Neural progenitor cell (in vitro differentiated cells): ENCODE results near the gene RET. TPM values are rescaled to one million over a fixed set of nuclear protein-coding genes. Genes with fewer than 3 reads are reported as not detected.

ENCODE experiments used
- DNase-seq: peaks from one replicate; pipeline ENCODE4 v3.0.0-alpha.2; 2016; ENCODE audit warnings: low spot score
- H2AFZ ChIP-seq: fragments of 200-600 bp; sonication (generic); replicated peaks from 2 replicates; pipeline ENCODE4 v1.6.1; 2016; ENCODE audit warnings: antibody characterized with exemption
- H3F3A ChIP-seq: fragments of 200-600 bp; sonication (generic); 2 replicates; pipeline ENCODE4 v1.6.1; 2016; ENCODE audit warnings: antibody characterized with exemption, low read depth
- H3K27ac ChIP-seq: fragments of 200-600 bp; sonication (generic); 2 replicates; pipeline ENCODE4 v1.5.1; 2016; ENCODE audit warnings: mild to moderate bottlenecking
- H3K27me3 ChIP-seq: fragments of 200-600 bp; sonication (generic); 2 replicates; pipeline ENCODE4 v1.6.1; 2016; ENCODE audit warnings: mild to moderate bottlenecking, moderate library complexity
- H3K36me3 ChIP-seq: fragments of 200-600 bp; sonication (generic); 2 replicates; pipeline ENCODE4 v1.5.1; 2016
- H3K4me1 ChIP-seq: fragments of 200-600 bp; sonication (generic); 2 replicates; pipeline ENCODE4 v1.6.1; 2016; ENCODE audit warnings: mixed run types
- H3K4me2 ChIP-seq: fragments of 200-600 bp; sonication (generic); 2 replicates; pipeline ENCODE4 v1.6.1; 2016
- H3K4me3 ChIP-seq: fragments of 200-600 bp; sonication (generic); 2 replicates; pipeline ENCODE4 v1.5.1; 2016
- H3K79me2 ChIP-seq: fragments of 200-600 bp; sonication (generic); 2 replicates; pipeline ENCODE4 v1.6.1; 2016; ENCODE audit warnings: low read depth
- H3K9ac ChIP-seq: fragments of 200-600 bp; sonication (generic); 2 replicates; pipeline ENCODE4 v1.6.1; 2016
- H3K9me3 ChIP-seq: fragments of 200-600 bp; sonication (generic); 2 replicates; pipeline ENCODE4 v1.5.1; 2016; ENCODE audit warnings: low read depth
- H4K20me1 ChIP-seq: fragments of 200-600 bp; sonication (generic); 2 replicates; pipeline ENCODE4 v1.6.1; 2016; ENCODE audit warnings: low read depth
- H3K27ac Mint-ChIP-seq: 3 replicates; pipeline ENCODE4 v1.8.0; 2021; ENCODE audit warnings: mixed read lengths
- H3K27me3 Mint-ChIP-seq: 2 replicates; pipeline ENCODE4 v1.8.0; 2022; ENCODE audit warnings: low read depth, mild to moderate bottlenecking, inconsistent platforms, moderate library complexity, mixed read lengths; ENCODE audit not compliant: insufficient read depth
- H3K36me3 Mint-ChIP-seq: 3 replicates; pipeline ENCODE4 v1.8.0; 2021; ENCODE audit warnings: mixed read lengths
- H3K4me1 Mint-ChIP-seq: 3 replicates; pipeline ENCODE4 v1.8.0; 2021; ENCODE audit warnings: mixed read lengths
- H3K4me3 Mint-ChIP-seq: 3 replicates; pipeline ENCODE4 v1.8.0; 2021; ENCODE audit warnings: mild to moderate bottlenecking, moderate library complexity, mixed read lengths
- H3K9me3 Mint-ChIP-seq: 3 replicates; pipeline ENCODE4 v1.8.0; 2020; ENCODE audit warnings: mixed read lengths
- CTCF ChIP-seq: fragments of 200-600 bp; sonication (generic); IDR thresholded peaks from 2 replicates; pipeline ENCODE4 v1.5.1; 2017; ENCODE audit warnings: antibody characterized with exemption, mild to moderate bottlenecking
- EZH2 ChIP-seq: fragments of 200-600 bp; sonication (generic); IDR thresholded peaks from 2 replicates; pipeline ENCODE4 v1.6.1; 2017; ENCODE audit warnings: antibody characterized with exemption, mild to moderate bottlenecking, moderate library complexity
- EZH2phosphoT487 ChIP-seq: fragments of 200-600 bp; sonication (generic); IDR thresholded peaks from 2 replicates; pipeline ENCODE4 v1.6.1; 2017; ENCODE audit warnings: antibody characterized with exemption
- total RNA-seq: library from RNA; depleted of rRNA; stranded (reverse); fragments of >200 nt; gene quantifications from 2 replicates; pipeline ENCODE4 v1.2.3, GENCODE V29; 2015; ENCODE audit warnings: low replicate concordance

The RET gene
- total RNA-seq, 1 donor from 2014 or later = 1.4 TPM

DNA sequence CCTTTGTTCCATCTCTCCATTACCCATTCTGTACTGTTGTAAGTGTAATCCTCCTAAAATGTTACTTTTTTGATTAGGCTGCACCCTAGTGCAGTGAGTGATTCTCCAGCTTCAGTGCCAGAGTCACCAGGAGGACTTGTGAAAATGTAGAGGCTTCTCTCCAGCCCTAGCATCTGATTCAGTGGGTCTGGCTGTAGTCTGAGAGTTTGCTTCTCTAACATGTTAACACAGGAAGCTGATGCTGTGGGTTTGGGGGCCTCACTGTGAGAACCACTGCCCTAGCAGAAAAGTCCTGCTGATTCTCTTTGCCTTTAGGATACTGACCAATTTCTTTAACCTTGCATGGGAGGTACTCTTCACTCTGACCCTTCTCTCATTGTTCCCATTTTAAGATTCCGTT, 85.7 kb downstream of the RET start:
- peaks cover 2% of the 10 kb centered on the region for H3K4me1 Mint-ChIP-seq
- peaks cover 18% of the 10 kb centered on the region for H3K36me3 Mint-ChIP-seq
- Histone ChIP-seq H3F3A (no peaks in the 10 kb centered on the region), H2AFZ (no peak overlapping the region), H3K4me2 (no peak overlapping the region), H3K36me3 (no peaks in the 10 kb centered on the region), H3K79me2 (peaks cover 7% of the 10 kb centered on the region), H3K27me3 (no peaks in the 10 kb centered on the region), H3K4me3 (no peak overlapping the region), H4K20me1 (no peaks in the 10 kb centered on the region), H3K4me1 (no peaks in the 10 kb centered on the region), H3K27ac (no peak overlapping the region), H3K9ac (no peak overlapping the region), H3K9me3 (no peaks in the 10 kb centered on the region)
- no peak overlapping the region for H3K27ac Mint-ChIP-seq
- no peak for DNase-seq
- no peaks in the 10 kb centered on the region for H3K9me3 Mint-ChIP-seq
- H3K4me3 Mint-ChIP-seq = no peak overlapping the region
- TF ChIP-seq EZH2 (no peak), EZH2phosphoT487 (no peak), CTCF (no peak)
- H3K27me3 Mint-ChIP-seq = peaks cover 3% of the 10 kb centered on the region

GRCh38 chr10:43166207-43166879, 89.5 kb downstream of the RET start:
- no peaks in the 10 kb centered on the region for H3K9me3 ChIP-seq
- H3K36me3 Mint-ChIP-seq = peaks cover 24% of the 10 kb centered on the region

GRCh38 chr10:43166880-43167497, 90.1 kb downstream of the RET start:
- Mint-ChIP-seq H3K27me3 (peaks cover 2% of the 10 kb centered on the region), H3K4me3 (no peak overlapping the region), H3K27ac (no peak overlapping the region), H3K4me1 (peaks cover 2% of the 10 kb centered on the region), H3K36me3 (peaks cover 20% of the 10 kb centered on the region), H3K9me3 (no peaks in the 10 kb centered on the region)
- Histone ChIP-seq H3K4me2 (no peak overlapping the region), H3K27me3 (no peaks in the 10 kb centered on the region), H3K36me3 (no peaks in the 10 kb centered on the region), H3F3A (peaks cover 5% of the 10 kb centered on the region), H3K9ac (no peak overlapping the region), H2AFZ (no peak overlapping the region), H3K9me3 (no peaks in the 10 kb centered on the region), H3K4me3 (no peak overlapping the region), H3K79me2 (no peaks in the 10 kb centered on the region), H4K20me1 (no peaks in the 10 kb centered on the region), H3K27ac (no peak overlapping the region), H3K4me1 (no peaks in the 10 kb centered on the region)
- TF ChIP-seq EZH2phosphoT487 (no peak), EZH2 (no peak), CTCF (no peak)
- no peak for DNase-seq

More at GRCh38 chr10:43166207-43166879, 89.5 kb downstream of the RET start:
- no peaks in the 10 kb centered on the region for H4K20me1 ChIP-seq
- Mint-ChIP-seq H3K4me1 (peaks cover 2% of the 10 kb centered on the region), H3K9me3 (no peaks in the 10 kb centered on the region), H3K27me3 (peaks cover 4% of the 10 kb centered on the region), H3K4me3 (no peak overlapping the region), H3K27ac (no peak overlapping the region)
- TF ChIP-seq EZH2phosphoT487 = no peak
- TF ChIP-seq CTCF = no peak
- no peak for TF ChIP-seq EZH2
- H3K27ac ChIP-seq = no peak overlapping the region
- H3K27me3 ChIP-seq = no peaks in the 10 kb centered on the region
- H2AFZ ChIP-seq = no peak overlapping the region
- no peaks in the 10 kb centered on the region for H3K4me1 ChIP-seq
- H3K79me2 ChIP-seq = no peaks in the 10 kb centered on the region
- no peak overlapping the region for H3K9ac ChIP-seq
- H3F3A ChIP-seq = peaks cover 5% of the 10 kb centered on the region
- no peaks in the 10 kb centered on the region for H3K36me3 ChIP-seq
- H3K4me3 ChIP-seq = no peak overlapping the region
- DNase-seq = no peak
- no peak overlapping the region for H3K4me2 ChIP-seq
